Activated naive CD8-positive, alpha-beta T cell (primary cell): ENCODE results near the gene STX1A.
"Not testable (repeated sequence)": the region's sequence is repeated elsewhere in the genome, so short reads cannot be mapped to it uniquely, and the experiment has no call there.

ENCODE experiments used
- H3K27ac Mint-ChIP-seq: one replicate; pipeline ENCODE4 v1.8.0; 2021; ENCODE audit warnings: mixed read lengths
- H3K27me3 Mint-ChIP-seq: one replicate; pipeline ENCODE4 v1.8.0; 2021; ENCODE audit warnings: mixed read lengths
- H3K36me3 Mint-ChIP-seq: one replicate; pipeline ENCODE4 v1.8.0; 2021; ENCODE audit warnings: mixed read lengths
- H3K4me1 Mint-ChIP-seq: one replicate; pipeline ENCODE4 v1.8.0; 2021; ENCODE audit warnings: low read depth, mixed read lengths
- H3K4me3 Mint-ChIP-seq: one replicate; pipeline ENCODE4 v1.8.0; 2021; ENCODE audit warnings: mild to moderate bottlenecking, mixed read lengths
- H3K9me3 Mint-ChIP-seq: one replicate; pipeline ENCODE4 v1.8.0; 2021; ENCODE audit warnings: low read depth, mixed read lengths

STX1A gene

DNA sequence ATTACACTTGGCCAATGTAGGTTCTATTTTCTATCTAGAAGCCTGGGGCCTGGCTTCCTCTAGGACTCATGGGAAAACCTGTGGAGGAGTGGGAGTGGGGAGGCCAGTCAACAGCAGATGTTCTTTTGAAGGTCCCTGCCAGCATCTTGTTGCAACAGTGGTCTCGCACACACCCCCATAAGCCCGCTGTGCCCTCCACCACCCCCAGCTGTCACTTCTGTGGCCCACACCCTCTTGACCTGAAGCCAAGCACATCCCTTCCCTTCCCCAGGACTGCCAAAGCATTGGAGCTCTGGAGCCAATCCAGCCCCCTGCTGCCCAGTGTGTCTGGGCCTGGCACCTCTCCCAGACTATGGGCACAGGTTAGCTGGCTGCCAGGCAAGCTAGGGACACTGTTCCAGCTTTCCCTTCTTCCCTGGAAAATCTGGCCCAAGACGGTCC, 1.9 kb upstream of the STX1A start:
- H3K27me3 Mint-ChIP-seq = no peaks in the 10 kb centered on the region
- H3K4me3 Mint-ChIP-seq = peak overlapping the region; percentile 46
- no peaks in the 10 kb centered on the region for H3K9me3 Mint-ChIP-seq
- H3K27ac Mint-ChIP-seq = no peak overlapping the region
- H3K36me3 Mint-ChIP-seq = no peaks in the 10 kb centered on the region
- peaks cover 22% of the 10 kb centered on the region for H3K4me1 Mint-ChIP-seq

- Mint-ChIP-seq H3K27ac (peak overlapping the region; percentile 22), H3K4me1 (peaks cover 30% of the 10 kb centered on the region), H3K4me3 (peak overlapping the region; percentile 79)
- H3K9me3 Mint-ChIP-seq, H3K27me3 Mint-ChIP-seq, H3K36me3 Mint-ChIP-seq: not testable (repeated sequence)
These were observed 974 bp upstream of the STX1A start for GRCh38 chr7:73720443-73720842.

DNA sequence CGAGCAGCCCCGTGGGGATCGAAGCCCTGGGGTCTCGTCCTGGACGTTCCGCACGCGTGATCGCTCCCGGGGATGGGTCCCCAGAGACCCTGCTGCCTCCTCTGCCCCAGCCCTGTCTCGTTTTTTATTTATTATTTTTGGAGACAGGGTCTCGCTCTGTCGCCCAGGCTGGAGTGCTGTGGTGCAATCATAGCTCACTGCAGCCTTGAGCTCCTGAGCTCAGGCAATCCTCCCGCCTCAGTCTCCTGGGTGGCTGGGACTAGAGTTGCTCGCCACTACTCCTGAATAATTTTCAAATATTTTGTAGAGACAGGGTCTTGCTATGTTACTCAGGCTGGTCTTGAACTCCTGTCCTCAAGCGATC, 319 bp upstream of the STX1A start:
- Mint-ChIP-seq H3K9me3 (no peaks in the 10 kb centered on the region), H3K4me1 (peaks cover 30% of the 10 kb centered on the region), H3K4me3 (peak overlapping the region; percentile 79), H3K27me3 (no peaks in the 10 kb centered on the region), H3K27ac (no peak overlapping the region), H3K36me3 (peaks cover 2% of the 10 kb centered on the region)

DNA sequence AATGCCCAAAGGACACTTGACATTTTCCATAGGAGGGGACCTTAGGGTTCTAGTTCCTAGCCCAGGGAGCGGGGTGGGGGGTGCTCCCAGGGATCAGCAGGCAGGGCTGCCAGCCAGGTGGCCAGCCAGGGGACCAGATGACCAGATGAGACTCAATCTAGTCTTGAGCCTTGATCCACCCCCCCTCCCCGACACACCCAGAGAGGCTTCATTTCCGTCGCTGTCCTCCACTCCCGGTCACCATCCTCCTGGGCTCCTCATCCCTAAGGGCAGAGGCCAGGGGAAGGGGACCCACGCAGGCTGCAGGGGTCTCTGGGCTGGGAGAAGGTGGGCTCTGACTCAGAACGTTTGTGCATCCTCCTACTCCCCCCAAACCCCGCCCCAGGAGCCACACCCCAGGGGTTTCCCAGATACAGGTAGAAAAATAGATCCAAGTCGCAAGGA, 1.0 kb downstream of the STX1A start:
- Mint-ChIP-seq H3K4me1 (peaks cover 29% of the 10 kb centered on the region), H3K27me3 (no peaks in the 10 kb centered on the region), H3K36me3 (peaks cover 2% of the 10 kb centered on the region), H3K4me3 (peak overlapping the region; percentile 89), H3K27ac (no peak overlapping the region), H3K9me3 (no peaks in the 10 kb centered on the region)

- H3K36me3 Mint-ChIP-seq = peaks cover 2% of the 10 kb centered on the region
- H3K27me3 Mint-ChIP-seq = no peaks in the 10 kb centered on the region
- peak overlapping the region; percentile 89 for H3K4me3 Mint-ChIP-seq
- H3K9me3 Mint-ChIP-seq = no peaks in the 10 kb centered on the region
- peak overlapping the region; percentile 74 for H3K27ac Mint-ChIP-seq
- H3K4me1 Mint-ChIP-seq = peaks cover 30% of the 10 kb centered on the region
These were observed 1.5 kb downstream of the STX1A start for GRCh38 chr7:73717991-73718405.

DNA sequence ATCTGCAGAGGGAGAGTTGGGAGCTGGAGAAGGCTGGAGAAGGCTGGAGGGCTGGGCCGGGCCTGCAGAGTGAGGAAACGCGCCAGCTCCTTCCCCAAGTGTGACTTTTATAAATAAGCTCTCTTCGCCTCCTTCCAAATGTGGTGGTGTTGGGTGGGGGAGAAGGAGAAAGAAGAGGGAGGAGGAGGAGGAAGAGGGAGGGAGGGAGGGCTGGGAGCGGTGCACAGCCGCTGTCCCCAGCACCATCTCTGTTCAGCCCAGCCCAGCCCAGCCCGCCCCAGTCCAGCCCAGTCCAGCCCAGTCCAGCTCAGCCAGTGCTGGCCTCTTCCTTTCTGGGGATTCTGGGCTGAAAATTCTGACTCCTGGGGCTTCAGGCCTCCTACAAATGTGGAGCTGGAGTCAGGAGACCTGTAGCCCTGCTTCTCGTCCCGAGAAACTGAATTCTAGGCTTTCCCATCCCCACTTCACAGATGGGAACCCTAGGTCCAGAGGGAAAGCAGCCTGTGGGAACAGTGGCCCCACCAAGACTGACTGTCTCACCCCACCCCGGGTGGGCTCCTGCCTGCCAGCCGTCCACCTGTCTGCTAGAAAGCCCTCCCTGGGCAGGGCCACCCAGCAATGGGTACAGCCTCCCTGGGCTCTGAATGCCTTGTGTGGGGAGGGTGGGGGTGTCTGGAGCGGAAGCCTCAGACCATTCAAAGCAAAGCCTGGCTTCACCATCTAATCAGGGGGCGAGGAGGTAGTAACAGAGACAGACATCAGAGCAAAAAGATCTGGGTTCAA, 2.3 kb downstream of the STX1A start:
- H3K36me3 Mint-ChIP-seq = peaks cover 2% of the 10 kb centered on the region
- H3K27me3 Mint-ChIP-seq = no peaks in the 10 kb centered on the region
- H3K4me3 Mint-ChIP-seq = peak overlapping the region; percentile 89
- peaks cover 32% of the 10 kb centered on the region for H3K4me1 Mint-ChIP-seq
- no peak overlapping the region for H3K27ac Mint-ChIP-seq
- H3K9me3 Mint-ChIP-seq = no peaks in the 10 kb centered on the region

- Mint-ChIP-seq H3K9me3 (no peaks in the 10 kb centered on the region), H3K4me1 (peaks cover 32% of the 10 kb centered on the region), H3K4me3 (no peak overlapping the region), H3K36me3 (peaks cover 2% of the 10 kb centered on the region), H3K27me3 (no peaks in the 10 kb centered on the region), H3K27ac (no peak overlapping the region)
These were observed 3.1 kb downstream of the STX1A start for GRCh38 chr7:73716318-73716890.

DNA sequence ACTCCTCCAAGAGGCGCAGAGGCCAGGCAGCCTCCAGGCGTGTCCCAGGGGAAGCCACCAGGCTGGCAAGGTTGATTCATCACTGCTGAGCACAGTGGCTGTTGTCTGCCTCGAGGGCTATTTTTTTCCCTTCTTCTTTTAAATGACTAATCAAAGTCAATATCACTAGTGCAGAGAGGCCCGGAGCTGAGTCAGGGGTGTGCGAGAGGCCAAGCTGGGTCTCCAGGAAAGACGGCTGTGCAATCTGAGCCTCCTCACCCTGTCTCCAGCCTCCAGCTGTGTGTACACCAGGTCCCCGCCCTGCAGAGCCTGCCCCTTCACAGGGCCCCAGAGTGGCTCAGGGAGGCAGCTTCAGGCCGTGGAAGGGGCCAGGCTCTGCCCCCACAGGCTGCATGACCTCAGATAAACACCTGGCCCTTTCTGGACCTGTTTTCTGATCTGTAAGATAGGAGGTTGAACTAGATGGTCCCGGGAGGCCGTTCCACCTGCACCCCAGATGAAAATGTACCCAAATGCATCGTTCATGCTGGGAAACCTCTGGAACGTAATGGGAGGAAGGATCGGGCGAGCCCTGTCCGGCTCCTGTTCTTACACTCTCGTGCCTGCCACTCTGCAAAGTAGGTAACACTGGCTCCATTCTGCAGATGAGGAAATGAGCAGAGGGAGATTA, 3.7 kb downstream of the STX1A start:
- Mint-ChIP-seq H3K36me3 (peaks cover 2% of the 10 kb centered on the region), H3K27me3 (no peaks in the 10 kb centered on the region), H3K4me3 (peak overlapping the region; percentile 30), H3K4me1 (peaks cover 32% of the 10 kb centered on the region), H3K27ac (no peak overlapping the region), H3K9me3 (no peaks in the 10 kb centered on the region)

DNA sequence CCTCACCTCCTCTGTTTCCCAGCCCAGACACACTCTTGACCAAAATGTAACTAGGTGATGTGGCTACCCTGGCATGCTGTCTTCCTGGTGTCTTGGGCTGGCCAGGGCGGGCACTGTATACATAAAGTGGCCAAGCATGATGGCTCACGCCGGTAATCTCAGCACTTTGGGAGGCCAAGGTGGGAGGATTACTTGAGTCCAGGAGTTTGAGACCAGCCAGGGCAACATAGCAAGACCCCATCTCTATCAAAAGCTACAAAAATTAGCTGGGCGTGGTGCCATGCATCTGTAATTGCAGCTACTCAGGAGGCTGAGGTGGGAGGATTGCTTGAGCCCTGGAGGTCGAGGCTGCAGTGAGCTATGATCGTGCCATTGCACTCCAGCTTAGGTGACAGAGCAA, 6.2 kb downstream of the STX1A start:
- not testable (repeated sequence) for H3K27ac Mint-ChIP-seq, H3K27me3 Mint-ChIP-seq, H3K36me3 Mint-ChIP-seq, H3K4me3 Mint-ChIP-seq, H3K9me3 Mint-ChIP-seq
- H3K4me1 Mint-ChIP-seq = peaks cover 27% of the 10 kb centered on the region

- Mint-ChIP-seq H3K4me1 (peaks cover 22% of the 10 kb centered on the region), H3K27me3 (no peaks in the 10 kb centered on the region), H3K4me3 (no peak overlapping the region), H3K9me3 (no peaks in the 10 kb centered on the region), H3K27ac (no peak overlapping the region), H3K36me3 (peaks cover 2% of the 10 kb centered on the region)
These were observed 6.7 kb downstream of the STX1A start for GRCh38 chr7:73712773-73713172.

- H3K4me3 Mint-ChIP-seq = no peak overlapping the region
- no peaks in the 10 kb centered on the region for H3K36me3 Mint-ChIP-seq
- H3K27ac Mint-ChIP-seq = no peak overlapping the region
- H3K9me3 Mint-ChIP-seq = no peaks in the 10 kb centered on the region
- no peaks in the 10 kb centered on the region for H3K27me3 Mint-ChIP-seq
- peaks cover 10% of the 10 kb centered on the region for H3K4me1 Mint-ChIP-seq
These were observed 10.4 kb downstream of the STX1A start for GRCh38 chr7:73708961-73709549.

GRCh38 chr7:73707045-73707631, 12.3 kb downstream of the STX1A start:
- Mint-ChIP-seq H3K9me3 (no peaks in the 10 kb centered on the region), H3K27me3 (no peaks in the 10 kb centered on the region), H3K36me3 (peaks cover 2% of the 10 kb centered on the region), H3K4me3 (no peak overlapping the region), H3K4me1 (peaks cover 11% of the 10 kb centered on the region), H3K27ac (no peak overlapping the region)

DNA sequence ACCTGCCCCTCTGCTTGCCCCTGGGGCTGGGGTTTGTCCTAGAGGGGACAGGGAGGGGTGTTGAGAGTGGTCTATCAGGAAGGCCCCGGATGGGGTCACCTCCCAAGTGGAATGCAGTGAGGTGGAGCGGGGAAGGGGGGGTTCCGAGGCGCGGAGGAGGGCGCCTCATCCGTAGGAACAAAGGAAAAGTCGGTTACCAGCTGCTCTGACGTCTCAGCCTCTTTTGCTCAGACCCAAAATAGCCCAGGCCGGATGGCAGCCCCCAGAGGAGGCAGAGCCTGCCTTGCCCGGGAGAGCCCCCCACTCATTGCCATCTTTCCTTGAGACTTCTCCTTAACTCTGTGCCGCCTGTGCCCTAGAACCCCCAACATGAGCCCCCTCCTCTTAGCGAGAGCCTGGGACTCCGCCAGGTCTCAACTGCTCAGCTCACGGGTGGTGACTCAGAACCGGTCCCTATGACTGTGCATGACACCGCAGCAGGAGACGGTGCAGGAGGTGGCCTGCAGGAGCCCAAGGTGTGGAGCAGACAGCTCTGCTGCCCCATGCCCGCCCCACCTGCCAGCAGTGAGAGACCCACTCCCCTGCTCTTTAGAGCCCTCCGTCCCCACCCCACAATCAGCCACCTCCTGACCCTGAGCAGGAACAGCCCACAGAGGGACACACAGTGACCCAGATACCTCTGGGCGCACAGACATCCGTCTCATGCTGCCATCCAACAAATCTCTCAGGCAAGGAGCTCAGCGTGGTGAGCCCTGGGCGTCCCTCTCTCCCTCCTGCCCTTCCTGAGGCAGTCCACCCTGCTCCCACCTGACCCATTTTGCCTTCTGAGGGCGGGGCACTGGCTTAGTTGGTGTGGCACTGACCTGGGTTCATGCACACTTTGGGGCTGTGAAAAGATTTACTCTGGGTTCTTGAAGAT, 13.1 kb downstream of the STX1A start:
- no peak overlapping the region for H3K27ac Mint-ChIP-seq
- no peaks in the 10 kb centered on the region for H3K27me3 Mint-ChIP-seq
- peaks cover 11% of the 10 kb centered on the region for H3K4me1 Mint-ChIP-seq
- H3K9me3 Mint-ChIP-seq = no peaks in the 10 kb centered on the region
- H3K4me3 Mint-ChIP-seq = no peak overlapping the region
- peaks cover 5% of the 10 kb centered on the region for H3K36me3 Mint-ChIP-seq

GRCh38 chr7:73705551-73705920, 13.9 kb downstream of the STX1A start:
- H3K4me3 Mint-ChIP-seq = no peak overlapping the region
- H3K9me3 Mint-ChIP-seq = no peaks in the 10 kb centered on the region
- H3K27ac Mint-ChIP-seq = no peak overlapping the region
- H3K4me1 Mint-ChIP-seq = peaks cover 11% of the 10 kb centered on the region
- H3K27me3 Mint-ChIP-seq = no peaks in the 10 kb centered on the region
- peaks cover 5% of the 10 kb centered on the region for H3K36me3 Mint-ChIP-seq
